Gastrocnemius medialis (tissue), 4 donors: ENCODE data around the gene CAPN5. TPM values are rescaled to one million over a fixed set of nuclear protein-coding genes. Genes with fewer than 3 reads are reported as not detected.
"Not testable (repeated sequence)": the region's sequence is repeated elsewhere in the genome, so short reads cannot be mapped to it uniquely, and the experiment has no call there.

Source experiments
- ATAC-seq, 2 donors: fragments of 150-250 bp; one replicate each; pipeline ENCODE4 v1.9.1; 2016
- DNase-seq, 2 donors: peaks; one replicate each; pipeline ENCODE4 v3.0.0-alpha.2; 2019
- H3K27ac ChIP-seq, 4 donors: fragments of 200-600 bp; sonication (generic); 1 replicate in 1 of 4; 2 replicates in 3 of 4; pipeline ENCODE4 v1.5.1; 2016 to 2018; ENCODE audit warnings: mild to moderate bottlenecking in 2 of 4, moderate library complexity in 1 of 4
- H3K27me3 ChIP-seq, 3 donors: fragments of 200-600 bp; sonication (generic) in 2 of 3; 1 replicate in 1 of 3; 2 replicates in 2 of 3; pipeline versions ENCODE4 v1.5.1 to v1.6.0; 2016 to 2019; ENCODE audit warnings: mild to moderate bottlenecking in 1 of 3, moderate library complexity in 1 of 3
- H3K36me3 ChIP-seq, 2 donors: fragments of 200-600 bp; sonication (generic) in 1 of 2; one replicate each; pipeline ENCODE4 v1.5.1; 2017 to 2018
- H3K4me1 ChIP-seq, 2 donors: fragments of 200-600 bp; sonication (generic) in 1 of 2; one replicate each; pipeline ENCODE4 v1.5.1; 2016 to 2017; ENCODE audit warnings: mild to moderate bottlenecking in 2 of 2
- H3K4me3 ChIP-seq, 4 donors: fragments of 200-600 bp; sonication (generic) in 3 of 4; 1 replicate in 1 of 4; 2 replicates in 3 of 4; pipeline ENCODE4 v1.5.1; 2016 to 2019; ENCODE audit warnings: mild to moderate bottlenecking in 2 of 4
- H3K9me3 ChIP-seq, 3 donors: fragments of 200-600 bp; sonication (generic) in 2 of 3; 1 replicate in 1 of 3; 2 replicates in 2 of 3; pipeline ENCODE4 v1.5.1; 2016 to 2019
- POLR2A ChIP-seq, 2 donors: fragments of 450-650 bp; IDR thresholded peaks; one replicate each; pipeline ENCODE4 v1.6.1; 2017; ENCODE audit warnings: antibody characterized with exemption in 2 of 2, mild to moderate bottlenecking in 2 of 2, moderate library complexity in 2 of 2
- in situ Hi-C, 4 donors: fragments of 200-750 bp; cut with MboI; loops; one replicate each; pipeline versions ENCODE4 v1.15.0 to v1.8.0; 2017; ENCODE audit warnings: low sequenced_read_pairs in 4 of 4
- intact Hi-C: fragments of 100-400 bp; cut with DNase I; formaldehyde crosslinking; loops from one replicate; pipeline ENCODE4 v1.15.1; 2023; ENCODE audit warnings: low total_unique reads
- total RNA-seq, 4 donors: library from RNA; depleted of rRNA; stranded (reverse); fragments of >200 nt; gene quantifications; one replicate each; pipeline versions ENCODE4 v1.1.0 to v1.2.3, GENCODE V29; 2016
- TF ChIP-seq, protein P1 (sequence below), 5 experiments: fragments of 450-650 bp in 3 of 5; fragments of 200-600 bp in 2 of 5; sonication (generic) in 2 of 5; IDR thresholded peaks in 4 of 5; conservative IDR thresholded peaks in 1 of 5; 1 replicate in 4 of 5; 2 replicates in 1 of 5; pipeline ENCODE4 v1.5.1; 2016 to 2019; ENCODE audit warnings: antibody characterized with exemption in 5 of 5, mild to moderate bottlenecking in 3 of 5, moderate library complexity in 3 of 5

The CAPN5 gene
- total RNA-seq, 4 donors from 2014 or later: 0.58 to 12.4 (median 1.5) TPM

GRCh38 chr11:77057938-77058474 is 8.8 kb upstream of the CAPN5 start:
- no peaks in the 10 kb centered on the region for H3K27me3 ChIP-seq
- no peaks in the 10 kb centered on the region for H3K4me1 ChIP-seq
- ATAC-seq: no peak
- no peak for DNase-seq
- H3K9me3 ChIP-seq: peaks cover 0 to 3% (median 0%) of the 10 kb centered on the region in 3 donors
- H3K36me3 ChIP-seq: no peaks in the 10 kb centered on the region
- no peak overlapping the region for H3K27ac ChIP-seq
- intact Hi-C loops: no loop called here
- TF ChIP-seq, protein P1, sequence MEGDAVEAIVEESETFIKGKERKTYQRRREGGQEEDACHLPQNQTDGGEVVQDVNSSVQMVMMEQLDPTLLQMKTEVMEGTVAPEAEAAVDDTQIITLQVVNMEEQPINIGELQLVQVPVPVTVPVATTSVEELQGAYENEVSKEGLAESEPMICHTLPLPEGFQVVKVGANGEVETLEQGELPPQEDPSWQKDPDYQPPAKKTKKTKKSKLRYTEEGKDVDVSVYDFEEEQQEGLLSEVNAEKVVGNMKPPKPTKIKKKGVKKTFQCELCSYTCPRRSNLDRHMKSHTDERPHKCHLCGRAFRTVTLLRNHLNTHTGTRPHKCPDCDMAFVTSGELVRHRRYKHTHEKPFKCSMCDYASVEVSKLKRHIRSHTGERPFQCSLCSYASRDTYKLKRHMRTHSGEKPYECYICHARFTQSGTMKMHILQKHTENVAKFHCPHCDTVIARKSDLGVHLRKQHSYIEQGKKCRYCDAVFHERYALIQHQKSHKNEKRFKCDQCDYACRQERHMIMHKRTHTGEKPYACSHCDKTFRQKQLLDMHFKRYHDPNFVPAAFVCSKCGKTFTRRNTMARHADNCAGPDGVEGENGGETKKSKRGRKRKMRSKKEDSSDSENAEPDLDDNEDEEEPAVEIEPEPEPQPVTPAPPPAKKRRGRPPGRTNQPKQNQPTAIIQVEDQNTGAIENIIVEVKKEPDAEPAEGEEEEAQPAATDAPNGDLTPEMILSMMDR (IDR thresholded peaks at IDR 0.05 in 4 of 5, conservative IDR thresholded peaks at IDR 0.05 in 1 of 5): no peak
- TF ChIP-seq POLR2A (IDR thresholded peaks at IDR 0.05): no peak
- H3K4me3 ChIP-seq: no peak overlapping the region
- in situ Hi-C loops: no loop called here

- H3K9me3 ChIP-seq: peaks cover 0 to 3% (median 0%) of the 10 kb centered on the region in 3 donors
Observed at GRCh38 chr11:77058900-77059299, 7.9 kb upstream of the CAPN5 start.

DNA sequence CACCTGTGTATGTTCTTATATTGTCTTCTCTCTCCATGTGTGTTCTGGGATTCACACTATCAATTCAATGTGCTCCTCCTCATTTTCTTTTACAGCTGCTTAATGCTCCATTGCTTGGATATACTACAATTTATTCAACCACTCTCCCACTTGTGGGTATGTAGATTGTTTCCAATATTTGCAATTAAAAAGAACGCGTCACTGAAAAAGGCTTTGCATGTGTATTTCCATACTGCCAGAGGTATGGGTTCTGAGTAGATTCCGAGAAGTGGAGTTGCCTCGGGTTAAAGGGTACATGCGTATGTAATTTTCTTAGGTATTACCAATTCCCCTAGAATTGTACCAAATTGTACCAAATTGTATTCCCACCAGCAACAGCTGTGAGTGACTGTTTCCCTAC is 7.0 kb upstream of the CAPN5 start:
- H3K4me3 ChIP-seq: no peak overlapping the region

More at GRCh38 chr11:77058900-77059299, 7.9 kb upstream of the CAPN5 start:
- Histone ChIP-seq H3K27ac (no peak overlapping the region), H3K27me3 (no peaks in the 10 kb centered on the region), H3K36me3 (no peaks in the 10 kb centered on the region), H3K4me1 (no peaks in the 10 kb centered on the region), H3K4me3 (no peak overlapping the region)
- intact Hi-C loops: no loop called here
- no peak for TF ChIP-seq POLR2A (IDR thresholded peaks at IDR 0.05)
- TF ChIP-seq, protein P1 (IDR thresholded peaks at IDR 0.05 in 4 of 5, conservative IDR thresholded peaks at IDR 0.05 in 1 of 5): no peak
- no peak for ATAC-seq
- DNase-seq: no peak
- in situ Hi-C loops: no loop called here

DNA sequence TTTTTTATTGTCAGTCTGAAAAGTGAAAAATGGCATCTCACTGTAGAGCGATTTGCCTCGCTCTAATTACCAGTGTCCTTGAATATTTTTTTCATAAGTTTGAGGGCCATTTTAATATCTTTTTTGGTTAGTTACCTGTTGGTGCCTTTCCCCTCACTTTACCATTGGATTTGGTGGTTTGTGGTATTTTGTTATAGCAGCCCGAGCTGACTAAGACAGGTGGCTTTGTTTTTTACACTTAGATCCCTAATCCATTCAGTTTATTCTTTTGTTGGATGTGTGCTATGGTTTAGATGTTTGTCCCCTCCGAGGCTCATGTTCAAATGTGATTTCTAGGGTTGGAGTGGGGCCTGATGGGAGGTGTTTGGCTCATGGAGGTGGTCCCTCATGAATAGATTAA is 6.5 kb upstream of the CAPN5 start:
- intact Hi-C loops: no loop called here
- ATAC-seq (no peak), DNase-seq (no peak)
- Histone ChIP-seq H3K36me3 (no peaks in the 10 kb centered on the region), H3K4me3 (no peak overlapping the region), H3K27ac (no peak overlapping the region), H3K27me3 (no peaks in the 10 kb centered on the region), H3K9me3 (peaks cover 0 to 3% (median 0%) of the 10 kb centered on the region in 3 donors), H3K4me1 (no peaks in the 10 kb centered on the region)
- in situ Hi-C loops: no loop called here
- TF ChIP-seq, protein P1 (IDR thresholded peaks at IDR 0.05 in 4 of 5, conservative IDR thresholded peaks at IDR 0.05 in 1 of 5): no peak
- TF ChIP-seq POLR2A (IDR thresholded peaks at IDR 0.05): no peak

More for the DNA sequence above, 7.0 kb upstream of the CAPN5 start:
- no peak for TF ChIP-seq POLR2A (IDR thresholded peaks at IDR 0.05)
- TF ChIP-seq, protein P1 (IDR thresholded peaks at IDR 0.05 in 4 of 5, conservative IDR thresholded peaks at IDR 0.05 in 1 of 5): no peak
- H3K36me3 ChIP-seq: no peaks in the 10 kb centered on the region
- no peaks in the 10 kb centered on the region for H3K4me1 ChIP-seq
- intact Hi-C loops: no loop called here
- no peak for ATAC-seq
- DNase-seq: no peak
- in situ Hi-C loops: no loop called here
- peaks cover 0 to 3% (median 0%) of the 10 kb centered on the region in 3 donors for H3K9me3 ChIP-seq
- no peaks in the 10 kb centered on the region for H3K27me3 ChIP-seq
- no peak overlapping the region for H3K27ac ChIP-seq

GRCh38 chr11:77061258-77061657 is 5.5 kb upstream of the CAPN5 start:
- ATAC-seq, H3K27me3 ChIP-seq, H3K9me3 ChIP-seq, H3K36me3 ChIP-seq, in situ Hi-C loops, DNase-seq, H3K4me1 ChIP-seq, H3K27ac ChIP-seq, H3K4me3 ChIP-seq, intact Hi-C loops: not testable (repeated sequence)
